HG02678 (cell line): ENCODE results near the gene DGKI.
"Not testable (repeated sequence)": the region's sequence is repeated elsewhere in the genome, so short reads cannot be mapped to it uniquely, and the experiment has no call there.

Source experiments
- ATAC-seq: cut with Tn5 transposase; IDR thresholded peaks from one replicate; pipeline ENCODE4 v1.9.1; 2021; ENCODE audit warnings: mild to moderate bottlenecking, moderate library complexity; ENCODE audit not compliant: unreplicated experiment

Gene DGKI

DNA sequence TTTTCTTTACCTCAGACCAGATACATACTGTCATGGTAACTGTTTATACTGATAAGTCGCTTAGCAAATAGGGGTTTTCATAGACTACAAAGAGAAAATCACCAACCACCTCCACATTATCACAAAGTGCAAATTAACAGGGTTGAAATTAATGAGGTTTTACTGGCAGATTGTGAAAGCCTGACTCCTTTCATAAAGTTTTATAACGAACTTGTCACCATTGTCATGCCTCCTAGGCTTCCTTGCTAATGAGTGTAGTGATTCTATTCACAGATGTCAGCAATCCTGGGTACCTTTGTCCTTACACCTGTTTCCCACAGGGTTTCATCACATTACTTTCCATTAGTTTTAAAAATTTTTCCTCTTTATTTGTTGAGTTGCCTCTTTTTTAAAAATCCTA is 361.0 kb downstream of the DGKI start:
- ATAC-seq: no peak

DNA sequence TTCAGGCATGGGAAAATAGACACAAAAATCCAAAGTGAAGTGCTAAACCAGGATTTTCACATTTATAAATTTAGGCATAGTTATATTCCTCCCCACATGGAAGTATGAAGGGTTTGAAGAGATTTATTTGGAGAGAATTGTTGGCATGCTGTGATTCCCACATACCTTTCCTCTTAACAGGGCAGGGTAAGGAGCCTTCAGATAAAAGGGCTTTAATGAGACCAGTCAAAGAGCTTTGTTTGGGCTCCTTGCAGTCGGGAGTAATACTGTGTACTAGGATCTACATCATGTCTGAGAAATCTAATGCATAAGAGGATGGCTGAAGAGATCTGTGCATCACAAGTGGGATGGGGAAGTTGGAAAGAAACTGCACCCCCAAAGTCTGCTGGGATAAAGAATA is 362.4 kb downstream of the DGKI start:
- ATAC-seq: no peak

DNA sequence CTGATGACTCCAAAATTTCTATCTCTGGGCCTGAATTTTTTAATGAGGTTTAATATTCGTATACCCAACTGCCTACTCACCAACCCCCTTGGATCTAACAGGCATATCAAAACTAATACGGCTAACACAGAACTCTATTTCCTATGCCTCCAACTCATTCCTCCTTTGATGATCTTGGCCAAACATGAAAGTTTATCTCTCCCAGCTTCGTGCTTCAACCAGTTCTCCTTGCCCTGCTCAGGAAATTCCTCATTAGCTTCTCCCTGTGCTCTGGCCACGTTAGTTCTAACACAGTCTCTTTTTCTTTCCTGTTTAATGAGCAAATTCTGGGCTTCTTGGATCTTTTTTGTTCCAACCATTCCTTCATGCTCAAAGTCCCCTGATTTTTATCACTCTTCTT is 364.3 kb downstream of the DGKI start:
- ATAC-seq: no peak

DNA sequence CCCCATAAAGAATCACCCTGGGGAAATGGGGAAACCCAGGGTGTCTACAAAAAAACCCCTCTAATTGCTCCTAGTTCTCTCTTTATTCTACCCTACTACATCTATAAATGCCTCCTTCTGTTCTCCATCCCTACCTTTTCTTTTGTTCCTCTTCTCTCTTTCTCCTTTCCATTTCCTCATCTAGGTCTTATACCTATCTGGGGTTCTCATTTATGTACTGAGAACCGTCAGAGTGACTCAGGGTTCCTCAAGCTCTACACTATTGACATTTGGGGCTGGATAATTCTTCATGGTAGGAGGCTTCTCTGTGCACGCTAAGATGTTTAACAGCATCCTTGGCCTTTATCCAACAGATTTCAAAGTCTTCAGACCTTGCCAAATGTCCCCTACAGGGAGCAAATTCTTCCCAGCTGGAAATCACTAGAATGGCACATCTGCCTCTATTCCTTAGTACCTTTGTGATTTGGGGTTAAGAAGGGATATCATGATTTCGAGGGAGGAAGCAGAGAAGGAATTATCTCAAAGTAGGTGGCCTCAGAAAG is 365.9 kb downstream of the DGKI start:
- ATAC-seq: no peak

DNA sequence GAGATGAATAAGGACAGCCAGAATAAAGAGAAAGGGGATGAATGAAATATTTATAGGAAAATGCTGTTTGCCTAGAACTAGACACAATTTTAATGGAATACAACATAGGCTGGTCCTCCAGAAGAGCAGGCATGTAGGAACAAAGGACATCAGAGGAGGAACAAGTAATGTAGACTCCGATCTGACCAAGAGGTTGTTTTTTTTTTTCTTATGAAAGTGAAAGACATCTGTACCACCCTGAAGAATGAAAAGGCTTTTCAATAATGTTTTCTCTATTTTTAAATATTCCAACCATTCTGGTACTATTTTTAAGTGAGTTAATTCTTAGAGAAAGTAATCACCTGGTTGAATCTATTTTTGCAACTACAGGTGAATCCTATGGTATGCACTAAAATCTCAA is 366.4 kb downstream of the DGKI start:
- no peak for ATAC-seq

DNA sequence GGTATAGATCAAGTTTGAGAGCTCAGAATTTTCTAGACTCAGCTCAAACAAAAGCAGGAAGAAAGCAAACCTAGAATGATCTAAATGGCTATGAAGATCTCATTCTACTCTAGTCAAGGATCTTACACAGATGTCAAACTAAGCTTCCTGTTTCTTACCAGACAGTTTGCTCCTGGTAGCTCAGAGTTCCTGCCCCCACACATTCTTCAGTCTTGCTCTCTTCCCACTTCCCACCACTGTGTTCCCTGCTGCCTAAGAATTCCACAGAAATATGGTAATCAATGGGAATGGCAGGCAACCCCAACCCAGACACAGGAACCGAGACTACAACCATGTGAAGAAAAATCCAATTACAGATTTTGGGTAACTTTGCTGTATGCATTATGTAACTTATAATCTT is 369.8 kb downstream of the DGKI start:
- ATAC-seq: no peak

DNA sequence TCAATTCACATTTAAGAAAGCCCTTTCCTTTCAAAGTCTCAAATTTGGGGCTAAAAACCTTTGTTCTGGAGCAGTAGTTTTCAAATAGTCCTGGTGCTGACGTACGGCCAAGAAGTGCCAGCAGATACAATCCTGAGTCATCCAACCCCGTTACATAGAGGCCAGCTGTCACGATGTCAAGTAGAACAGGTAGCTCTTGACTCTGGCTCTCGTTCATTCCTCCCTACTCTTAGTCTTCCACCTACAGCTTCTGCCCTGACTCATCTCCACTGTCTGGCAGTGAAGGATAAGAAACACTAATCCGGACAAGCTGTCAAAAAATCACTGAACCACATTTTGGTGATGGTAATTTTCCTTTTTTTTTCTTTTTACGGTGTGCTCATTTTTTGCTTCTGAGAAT is 370.8 kb downstream of the DGKI start:
- ATAC-seq: no peak

DNA sequence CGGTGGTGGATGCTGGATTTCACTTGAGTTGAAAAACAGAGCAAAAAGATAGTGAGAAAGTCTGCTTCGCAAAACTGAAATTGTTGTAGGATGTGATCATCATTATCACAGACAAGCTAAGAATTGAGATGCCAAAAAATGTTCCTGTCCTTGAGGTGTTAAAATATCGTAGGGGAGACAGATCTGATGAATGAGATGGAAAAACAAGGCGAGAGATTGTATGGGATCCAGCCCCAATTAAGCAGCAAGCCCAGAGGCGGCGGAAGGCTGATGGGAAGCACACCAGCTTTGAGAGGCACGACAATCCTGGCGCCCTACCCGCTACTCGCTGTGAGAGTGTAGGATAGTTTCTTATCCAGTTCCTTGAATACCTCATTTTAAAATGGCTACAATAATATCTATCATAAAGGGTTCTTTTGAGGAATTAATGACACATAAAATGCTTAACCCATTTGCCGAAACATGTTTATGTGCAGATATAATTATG is 372.2 kb downstream of the DGKI start:
- ATAC-seq: no peak

DNA sequence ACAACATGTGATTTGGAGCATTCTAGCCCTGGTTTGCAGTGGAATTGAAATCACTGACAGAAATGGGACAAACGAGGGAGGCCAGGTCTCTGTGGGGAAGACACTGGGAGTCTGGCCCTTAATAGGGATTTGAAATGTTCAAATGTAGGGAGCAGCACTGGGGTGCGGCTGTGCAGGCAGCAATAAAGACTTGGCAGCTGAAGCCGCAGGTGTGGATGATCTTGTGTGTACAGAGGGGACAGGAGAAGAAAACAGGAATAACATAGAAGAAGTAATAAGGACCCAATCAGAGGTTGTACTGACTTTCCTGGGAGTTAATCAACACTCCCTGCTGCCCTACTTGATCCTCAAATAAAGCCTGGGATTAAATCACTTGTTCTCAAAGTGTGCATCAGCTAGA is 375.6 kb downstream of the DGKI start:
- no peak for ATAC-seq

DNA sequence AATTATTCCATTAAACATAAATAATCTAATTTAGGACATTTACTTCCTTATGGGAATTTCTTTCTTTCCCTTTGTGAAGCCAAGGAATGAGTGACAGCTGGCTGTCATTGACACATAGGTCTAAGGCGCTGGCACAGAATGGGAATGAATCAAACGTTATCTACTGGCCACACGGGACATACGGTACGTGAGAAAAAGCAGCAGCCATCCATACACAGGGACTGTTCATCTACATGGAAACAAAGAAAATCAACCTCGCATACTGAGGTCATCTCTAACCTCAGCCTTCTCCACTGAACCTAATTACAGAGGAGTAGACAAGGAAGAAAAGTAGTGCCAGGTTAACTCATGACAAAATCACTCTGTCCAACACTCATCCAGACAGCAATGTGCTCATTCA is 376.9 kb downstream of the DGKI start:
- no peak for ATAC-seq

DNA sequence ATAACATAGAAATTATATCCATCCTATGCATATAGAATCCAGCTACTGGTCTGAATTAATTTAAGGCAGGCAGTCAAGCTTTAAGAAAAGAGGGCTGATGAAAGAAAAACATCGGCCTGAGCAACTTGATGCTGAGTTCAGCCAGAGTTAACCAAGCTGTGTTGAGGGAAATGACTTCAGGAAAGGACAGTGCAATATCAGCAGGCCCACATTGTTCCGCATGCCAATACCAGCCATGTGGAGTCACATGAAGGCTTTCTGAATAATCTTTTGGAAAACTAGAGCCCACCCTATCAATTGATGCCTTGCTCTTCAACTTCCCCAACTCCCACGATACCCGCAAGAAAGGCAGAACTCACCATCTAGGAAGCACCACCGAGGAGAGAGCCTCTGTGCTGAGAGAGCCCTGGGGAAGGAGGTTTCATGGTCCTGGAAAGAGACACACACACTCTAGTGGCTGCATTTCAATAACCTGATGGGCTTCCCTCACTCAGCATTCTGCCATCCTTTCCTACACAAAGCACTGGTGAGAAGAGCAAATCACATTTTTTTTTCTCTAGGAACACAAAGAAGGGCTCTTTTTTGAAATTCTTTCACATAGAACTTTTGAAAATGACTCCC is 377.5 kb downstream of the DGKI start:
- ATAC-seq: no peak

DNA sequence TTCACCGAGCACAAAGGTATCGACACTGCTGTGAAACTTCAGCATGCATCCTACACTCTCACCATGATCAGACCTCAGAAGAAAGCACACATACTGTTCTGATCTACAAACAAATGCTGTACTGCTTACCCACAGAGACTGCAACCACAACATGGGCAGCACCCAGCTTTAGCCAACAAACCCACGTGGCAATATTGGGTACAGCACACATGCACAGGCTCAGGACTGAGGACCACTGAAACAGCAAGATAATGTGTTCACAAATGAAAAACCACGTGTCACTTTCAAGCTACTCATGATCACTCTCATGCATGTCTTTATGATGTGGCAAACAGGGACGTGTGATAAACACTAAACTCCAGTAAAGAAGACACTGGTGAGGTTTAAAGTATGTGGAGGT is 383.9 kb downstream of the DGKI start:
- ATAC-seq: no peak

DNA sequence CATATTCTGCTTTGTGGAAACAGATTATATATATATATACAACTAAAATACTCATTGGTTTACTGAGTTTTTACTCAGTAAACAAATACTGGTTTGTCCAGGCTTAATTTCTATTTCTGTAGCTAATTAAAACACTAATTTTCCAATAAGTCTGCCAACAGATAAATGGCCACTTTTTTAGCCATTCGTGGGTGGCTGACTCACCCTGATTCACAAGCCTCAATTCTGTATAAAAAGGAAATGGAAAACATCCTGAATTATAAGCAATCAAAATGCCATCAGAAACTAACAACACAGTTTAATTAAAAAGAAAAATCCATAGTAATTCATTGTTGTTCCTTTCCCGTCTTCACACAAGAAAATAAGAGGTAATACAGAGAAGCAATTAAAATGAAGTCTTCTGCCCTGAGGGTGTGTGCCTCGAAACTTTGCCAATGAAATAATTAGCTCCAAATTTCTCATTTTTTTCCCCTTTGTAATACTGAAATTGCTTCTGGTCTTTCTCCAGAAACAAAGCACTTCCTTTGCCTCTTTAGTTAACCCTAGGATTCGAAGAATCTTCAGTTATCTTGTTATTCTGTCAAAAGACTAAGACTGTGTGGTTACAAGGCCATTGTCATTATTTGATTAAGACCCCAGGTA is 384.6 kb downstream of the DGKI start:
- no peak for ATAC-seq

DNA sequence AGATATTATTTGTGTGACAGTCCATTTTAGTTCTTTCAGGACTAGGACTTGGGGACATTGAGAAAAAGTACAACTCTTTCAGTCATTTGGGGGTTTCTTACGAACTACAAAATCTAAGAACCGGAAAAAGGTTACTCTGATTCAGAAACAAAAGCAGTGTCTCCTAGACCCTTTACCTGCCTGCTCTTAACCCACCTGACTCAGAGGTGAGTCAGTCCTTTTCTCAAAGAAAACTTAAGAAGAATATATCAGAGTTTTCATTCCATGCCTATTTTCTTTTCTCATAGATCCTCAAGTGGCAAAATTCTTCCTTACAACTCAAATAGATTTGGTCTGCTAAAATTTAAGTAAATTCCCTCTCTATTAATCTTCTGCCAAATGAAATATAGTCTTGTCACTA is 388.4 kb downstream of the DGKI start:
- ATAC-seq: no peak

DNA sequence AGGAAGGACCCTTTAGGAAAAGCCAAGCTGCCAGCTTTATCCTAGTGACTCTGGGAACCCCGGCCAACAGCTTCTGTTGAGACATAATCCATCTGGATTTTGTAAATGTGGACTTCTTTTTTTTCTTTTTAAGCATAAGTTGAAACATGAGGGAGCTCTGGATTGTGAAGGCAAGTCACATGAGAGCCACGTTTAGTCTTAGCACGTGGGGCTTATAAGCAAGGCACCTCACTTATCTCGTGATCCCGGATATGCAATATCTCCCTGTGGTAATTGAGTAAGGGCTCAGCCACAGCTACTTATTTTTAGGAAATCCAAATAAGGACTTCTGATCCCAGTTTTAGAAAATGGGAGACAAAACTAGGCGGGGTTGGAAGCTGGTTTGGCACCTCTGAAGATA is 392.0 kb downstream of the DGKI start:
- ATAC-seq: no peak

DNA sequence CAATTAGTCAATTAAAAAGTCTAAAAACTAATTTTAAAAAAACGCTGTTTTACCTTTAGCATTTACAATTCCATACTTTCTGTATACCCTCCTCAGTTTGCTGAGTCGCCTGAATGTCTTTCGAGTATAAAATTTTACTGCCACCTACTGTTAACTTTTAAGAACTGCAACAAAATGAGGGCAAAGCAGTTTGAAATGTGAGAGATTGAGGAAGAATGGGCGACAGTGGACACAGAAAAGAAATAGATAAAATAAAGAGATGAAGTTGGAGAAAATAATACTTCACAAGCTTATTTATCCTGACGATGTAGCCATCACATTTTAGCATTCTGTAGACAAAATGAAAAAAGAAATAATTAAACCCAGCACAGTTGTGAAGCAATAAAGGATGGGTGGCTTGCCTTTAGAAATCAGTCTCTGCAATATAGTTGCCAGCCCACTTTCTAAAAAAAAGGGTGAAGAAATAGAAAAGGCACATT is 392.5 kb downstream of the DGKI start:
- ATAC-seq: peak; percentile 73

DNA sequence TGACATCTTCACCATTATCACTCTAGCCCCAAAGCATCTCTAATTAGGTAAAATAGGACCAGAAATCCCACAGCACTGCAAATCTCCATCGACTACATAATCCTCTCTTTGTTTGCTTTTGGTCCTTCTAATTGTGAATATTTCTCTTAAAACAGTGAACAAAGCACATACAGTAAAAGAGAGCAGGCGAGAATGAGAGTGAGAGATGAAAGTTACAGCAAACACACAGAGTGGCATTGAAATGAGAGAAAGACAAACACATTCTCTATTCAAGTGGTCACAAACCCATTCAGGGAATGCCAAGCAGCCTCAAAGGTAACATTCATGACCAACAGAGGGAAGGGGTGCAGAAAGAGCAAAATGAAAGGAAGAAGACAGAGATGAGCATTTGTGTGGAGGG is 393.4 kb downstream of the DGKI start:
- ATAC-seq: no peak

DNA sequence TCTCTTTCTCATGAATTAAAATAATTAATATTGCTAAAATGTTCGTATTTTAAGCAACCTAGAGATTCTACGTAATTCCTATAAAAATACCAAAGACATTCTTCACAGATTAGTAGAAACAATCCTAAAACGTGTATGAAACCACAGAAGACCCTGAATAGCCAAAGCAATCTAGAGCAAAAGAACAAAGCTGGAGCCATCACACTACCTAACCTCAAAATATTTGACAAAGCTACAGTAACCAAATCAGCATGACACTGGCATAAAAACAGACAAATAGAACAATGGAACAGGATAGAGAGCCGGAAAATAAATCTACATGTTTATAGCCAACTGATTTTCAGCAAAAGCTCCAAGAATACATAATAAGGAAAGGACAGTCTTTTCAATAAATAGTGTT is 397.8 kb downstream of the DGKI start:
- no peak for ATAC-seq

DNA sequence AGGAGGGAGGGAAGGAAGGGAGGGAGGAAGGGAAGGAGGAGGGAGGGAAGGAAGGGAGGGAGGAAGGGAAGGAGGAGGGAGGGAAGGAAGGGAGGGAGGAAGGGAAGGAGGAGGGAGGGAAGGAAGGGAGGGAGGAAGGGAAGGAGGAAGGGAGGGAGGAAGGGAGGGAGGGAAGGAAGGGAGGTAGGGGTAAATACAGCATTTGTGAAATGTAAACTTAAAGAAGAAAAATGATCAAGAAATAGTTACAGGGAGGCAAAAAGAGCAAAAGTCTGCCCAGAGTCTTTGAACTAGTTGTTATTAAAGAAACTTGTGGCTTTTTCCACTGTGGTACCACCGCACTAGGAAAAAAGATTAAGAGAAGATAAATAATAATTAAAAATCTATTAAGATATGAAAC is 398.2 kb downstream of the DGKI start:
- ATAC-seq: not testable (repeated sequence)

DNA sequence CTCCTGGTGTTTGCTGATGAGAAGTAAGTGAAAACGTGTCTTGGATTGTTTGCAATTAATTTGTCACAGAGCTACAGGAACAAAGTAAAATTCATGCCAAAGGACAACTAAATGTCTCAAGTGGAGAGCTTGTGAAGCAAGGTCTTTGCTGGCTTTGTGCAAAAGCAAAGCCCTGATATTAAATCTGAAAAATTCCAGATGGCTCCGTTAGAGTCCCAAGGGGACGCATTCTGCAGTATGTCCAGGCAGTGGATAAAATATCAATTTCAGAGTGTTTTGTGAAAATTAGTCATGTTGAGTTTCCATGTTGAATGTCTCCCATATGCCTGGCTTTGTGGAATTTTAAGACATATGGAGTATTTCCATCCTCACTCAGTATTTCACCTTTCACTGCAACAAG is 400.7 kb downstream of the DGKI start:
- ATAC-seq: no peak

DNA sequence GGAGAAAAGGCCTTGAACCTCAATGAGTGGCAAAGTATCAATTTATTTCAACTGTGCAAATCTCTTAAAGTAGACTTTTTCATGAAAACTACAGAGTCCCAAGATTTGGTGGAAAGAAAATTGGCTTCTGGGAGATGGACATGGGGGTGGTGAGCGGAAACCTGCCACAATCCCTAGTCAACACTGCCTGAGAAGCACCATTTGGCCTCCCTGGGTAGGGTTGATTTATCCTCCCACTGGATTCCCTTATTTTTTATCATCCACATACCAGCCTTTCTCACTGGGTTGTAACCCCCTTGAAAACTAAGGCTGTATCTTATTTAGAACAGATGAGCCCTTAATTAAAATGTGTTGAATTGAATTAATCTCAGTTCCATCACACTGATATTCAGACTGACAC is 401.5 kb downstream of the DGKI start:
- ATAC-seq: no peak

DNA sequence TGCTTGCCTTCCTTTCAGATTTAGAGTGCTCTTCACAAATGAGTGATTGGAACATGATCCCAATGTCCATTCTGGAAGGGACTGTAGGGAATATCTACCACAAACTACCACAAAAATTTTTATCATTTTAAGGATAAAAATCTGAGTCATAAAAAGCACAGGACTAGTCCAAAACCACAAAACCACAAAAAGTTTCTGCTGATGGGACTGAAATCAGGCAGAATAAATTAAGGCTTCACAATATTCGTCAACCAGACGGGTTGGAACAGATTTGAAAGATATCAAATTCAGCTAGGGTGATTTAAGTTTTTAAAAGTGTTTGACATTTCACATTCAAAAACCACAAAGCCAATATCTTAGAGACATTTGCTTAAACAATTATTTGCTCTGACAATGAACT is 403.2 kb downstream of the DGKI start:
- ATAC-seq: no peak

DNA sequence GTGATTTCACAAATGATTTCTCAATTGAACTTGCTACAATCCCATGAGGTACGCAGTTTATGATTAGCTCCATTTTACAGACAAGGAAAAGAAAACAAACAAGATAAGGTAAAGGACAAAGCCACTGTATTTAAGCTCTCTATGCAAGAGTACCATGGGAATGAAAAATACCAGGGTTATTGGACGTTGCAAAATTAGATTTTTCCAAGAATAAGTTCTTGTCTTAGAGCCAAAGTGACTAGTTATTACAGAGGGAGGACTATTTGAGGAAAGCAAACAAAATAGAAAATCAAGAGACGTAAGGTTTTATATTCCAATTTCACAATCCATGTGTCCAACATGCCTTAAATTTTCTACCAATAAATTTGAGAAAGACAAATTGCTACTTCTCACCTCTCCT is 405.3 kb downstream of the DGKI start:
- ATAC-seq: no peak
